GM12891 (cell line): Measurements from ENCODE around the gene ISYNA1.

Experiments used
- DNase-seq: peaks from one replicate; pipeline ENCODE4 v3.0.0; 2011; ENCODE audit warnings: low spot score; ENCODE audit not compliant: insufficient read length
- FAIRE-seq: peaks from 2 replicates; lab custom pipeline; 2011; peaks lifted over from hg19 to GRCh38; lab: Jason Lieb, UNC
- PAX5 ChIP-seq: IDR thresholded peaks from 2 replicates; pipeline ENCODE4 v1.6.1; 2011; ENCODE audit warnings: low read length, moderate library complexity, mild to moderate bottlenecking; ENCODE audit not compliant: insufficient read depth, severe bottlenecking
- POLR2A ChIP-seq: IDR thresholded peaks from 2 replicates; pipeline ENCODE4 v1.6.1; 2011; ENCODE audit warnings: low read depth, low read length, control low read depth
- POLR2AphosphoS5 ChIP-seq: IDR thresholded peaks from 2 replicates; pipeline ENCODE4 v1.6.1; 2011; ENCODE audit warnings: low read depth, low read length, control low read depth
- POU2F2 ChIP-seq: IDR thresholded peaks from 2 replicates; pipeline ENCODE4 v1.6.1; 2011; ENCODE audit warnings: low read depth, mild to moderate bottlenecking, control low read depth, low read length, moderate library complexity
- SPI1 ChIP-seq: IDR thresholded peaks from 2 replicates; pipeline ENCODE4 v1.6.1; 2011; ENCODE audit warnings: low read depth, low read length, control low read depth
- TAF1 ChIP-seq: IDR thresholded peaks from 2 replicates; pipeline ENCODE4 v1.6.1; 2011; ENCODE audit warnings: low read depth, low read length, control low read depth

Gene ISYNA1

GRCh38 chr19:18396471-18397241, 41.3 kb downstream of the ISYNA1 start:
- peak; percentile 63 for FAIRE-seq

GRCh38 chr19:18393836-18394235, 44.1 kb downstream of the ISYNA1 start:
- 0 out of 2 replicates have a peak, but pooled peaks have one; percentile 45 for TF ChIP-seq SPI1
- no peak for TF ChIP-seq TAF1
- TF ChIP-seq PAX5: no peak
- TF ChIP-seq POLR2A: no peak
- TF ChIP-seq POU2F2: peak; percentile 80
- TF ChIP-seq POLR2AphosphoS5: no peak
- FAIRE-seq (peak; percentile 75), DNase-seq (no peak)

More at GRCh38 chr19:18396471-18397241, 41.3 kb downstream of the ISYNA1 start:
- TF ChIP-seq POLR2AphosphoS5 (no peak), TAF1 (no peak)
- DNase-seq: no peak

GRCh38 chr19:18392926-18393325, 45.0 kb downstream of the ISYNA1 start:
- DNase-seq: no peak
- FAIRE-seq: no peak
- TF ChIP-seq SPI1 (no peak), POU2F2 (no peak), POLR2A (no peak), PAX5 (no peak)

- FAIRE-seq: no peak
- no peak for DNase-seq
- TF ChIP-seq SPI1 (no peak), POU2F2 (no peak), PAX5 (no peak), POLR2AphosphoS5 (no peak), TAF1 (no peak), POLR2A (no peak)
Observed at GRCh38 chr19:18392417-18392816, 45.5 kb downstream of the ISYNA1 start.

- FAIRE-seq (no peak), DNase-seq (no peak)
- no peak for TF ChIP-seq SPI1
- TF ChIP-seq POLR2AphosphoS5: no peak
- TF ChIP-seq TAF1: no peak
- TF ChIP-seq PAX5: no peak
- no peak for TF ChIP-seq POU2F2
- TF ChIP-seq POLR2A: no peak
Observed at GRCh38 chr19:18391509-18392075, 46.3 kb downstream of the ISYNA1 start.

GRCh38 chr19:18390065-18390907, 47.6 kb downstream of the ISYNA1 start:
- DNase-seq: no peak
- no peak for FAIRE-seq
- TF ChIP-seq PAX5: no peak
- TF ChIP-seq POLR2A: no peak
- TF ChIP-seq SPI1: no peak
- no peak for TF ChIP-seq POU2F2
- TF ChIP-seq TAF1: no peak
- no peak for TF ChIP-seq POLR2AphosphoS5

GRCh38 chr19:18389726-18390064, 48.2 kb downstream of the ISYNA1 start:
- no peak for FAIRE-seq
- DNase-seq: no peak
- TF ChIP-seq POLR2AphosphoS5 (no peak), POU2F2 (no peak), PAX5 (no peak), TAF1 (no peak), SPI1 (no peak), POLR2A (no peak)

GRCh38 chr19:18388960-18389725, 48.8 kb downstream of the ISYNA1 start:
- TF ChIP-seq TAF1: no peak
- no peak for TF ChIP-seq SPI1
- TF ChIP-seq PAX5: no peak
- TF ChIP-seq POLR2AphosphoS5: no peak
- TF ChIP-seq POU2F2: no peak
- TF ChIP-seq POLR2A: no peak

More at GRCh38 chr19:18388960-18389725, 48.8 kb downstream of the ISYNA1 start:
- DNase-seq (no peak), FAIRE-seq (no peak)
